H9 (cell line): ENCODE measurements around the gene RORB. TPM values are rescaled to one million over a fixed set of nuclear protein-coding genes. Genes with fewer than 3 reads are reported as not detected.

Source experiments
- DNase-seq: peaks from one replicate; pipeline ENCODE4 v3.0.0-alpha.2; 2017
- H2AFZ ChIP-seq: one replicate; pipeline ENCODE4 v1.6.1; 2013; ENCODE audit warnings: mild to moderate bottlenecking, low read length, control low read depth, moderate library complexity
- H2AK5ac ChIP-seq: 2 replicates; pipeline ENCODE4 v1.6.1; 2013; ENCODE audit warnings: low read length, control low read depth, mixed read lengths; ENCODE audit not compliant: insufficient read length
- H2BK120ac ChIP-seq: one replicate; pipeline ENCODE4 v1.6.1; 2013; ENCODE audit warnings: low read depth, mild to moderate bottlenecking, low read length, control low read depth, inconsistent platforms; ENCODE audit not compliant: poor library complexity, severe bottlenecking
- H2BK12ac ChIP-seq: 2 replicates; pipeline ENCODE4 v1.6.1; 2013; ENCODE audit warnings: low read length, control low read depth, mixed read lengths, low read depth; ENCODE audit not compliant: insufficient read length
- H2BK15ac ChIP-seq: 2 replicates; pipeline ENCODE4 v1.6.1; 2013; ENCODE audit warnings: low read depth, low read length, control low read depth
- H2BK20ac ChIP-seq: one replicate; pipeline ENCODE4 v1.6.1; 2013; ENCODE audit warnings: low read depth, mild to moderate bottlenecking, low read length, control low read depth, inconsistent platforms; ENCODE audit not compliant: poor library complexity, severe bottlenecking
- H2BK5ac ChIP-seq: 2 replicates; pipeline ENCODE4 v1.6.1; 2013; ENCODE audit warnings: low read length, control low read depth, mixed read lengths; ENCODE audit not compliant: insufficient read length
- H3K14ac ChIP-seq: 2 replicates; pipeline ENCODE4 v1.6.1; 2013; ENCODE audit warnings: low read length, control low read depth; ENCODE audit not compliant: insufficient read depth
- H3K18ac ChIP-seq: 2 replicates; pipeline ENCODE4 v1.6.1; 2013; ENCODE audit warnings: low read depth, mild to moderate bottlenecking, mixed read lengths, low read length, control low read depth; ENCODE audit not compliant: insufficient read length
- H3K23ac ChIP-seq: 2 replicates; pipeline ENCODE4 v1.6.1; 2013; ENCODE audit warnings: low read length, control low read depth, mixed read lengths, low read depth; ENCODE audit not compliant: insufficient read length
- H3K23me2 ChIP-seq: 2 replicates; pipeline ENCODE4 v1.6.1; 2013; ENCODE audit warnings: low read depth, mild to moderate bottlenecking, mixed read lengths, low read length, control low read depth; ENCODE audit not compliant: insufficient read length, poor library complexity, severe bottlenecking
- H3K27ac ChIP-seq: 2 replicates; pipeline ENCODE4 v1.5.1; 2013; ENCODE audit warnings: low read length, control low read depth, mixed read lengths, low read depth; ENCODE audit not compliant: insufficient read length
- H3K27me3 ChIP-seq: 2 replicates; pipeline ENCODE4 v1.6.1; 2013; ENCODE audit warnings: low read length, control low read depth, inconsistent platforms; ENCODE audit not compliant: insufficient read depth
- H3K4ac ChIP-seq: 2 replicates; pipeline ENCODE4 v1.6.1; 2013; ENCODE audit warnings: low read depth, mild to moderate bottlenecking, control low read depth, inconsistent platforms, low read length, moderate library complexity
- H3K4me1 ChIP-seq: 2 replicates; pipeline ENCODE4 v1.6.1; 2013; ENCODE audit warnings: low read length, control low read depth, inconsistent platforms; ENCODE audit not compliant: insufficient read depth
- H3K4me2 ChIP-seq: 2 replicates; pipeline ENCODE4 v1.6.1; 2013; ENCODE audit warnings: low read length, control low read depth, mixed read lengths; ENCODE audit not compliant: insufficient read length, insufficient read depth
- H3K56ac ChIP-seq: 2 replicates; pipeline ENCODE4 v1.6.1; 2013; ENCODE audit warnings: low read depth, mild to moderate bottlenecking, mixed read lengths, low read length, control low read depth; ENCODE audit not compliant: insufficient read length
- H3K79me1 ChIP-seq: 2 replicates; pipeline ENCODE4 v1.6.1; 2013; ENCODE audit warnings: low read depth, mild to moderate bottlenecking, moderate library complexity, low read length, control low read depth, inconsistent platforms; ENCODE audit not compliant: insufficient read depth, poor library complexity, severe bottlenecking
- H3K79me2 ChIP-seq: 2 replicates; pipeline ENCODE4 v1.6.1; 2013; ENCODE audit warnings: low read length, control low read depth, inconsistent platforms; ENCODE audit not compliant: insufficient read depth
- H3K9ac ChIP-seq: 2 replicates; pipeline ENCODE4 v1.6.1; 2013; ENCODE audit warnings: low read length, control low read depth, mixed read lengths; ENCODE audit not compliant: insufficient read length; ENCODE audit errors: extremely low read depth
- H3K9me3 ChIP-seq: one replicate; pipeline ENCODE4 v1.6.1; 2013; ENCODE audit warnings: low read depth, low read length, inconsistent platforms; ENCODE audit not compliant: control insufficient read depth
- H3T11ph ChIP-seq: one replicate; pipeline ENCODE4 v1.6.1; 2013; ENCODE audit warnings: mild to moderate bottlenecking, low read length, control low read depth, inconsistent platforms
- H4K20me1 ChIP-seq: one replicate; pipeline ENCODE4 v1.6.1; 2013; ENCODE audit not compliant: control insufficient read depth, insufficient read length, insufficient read depth
- H4K5ac ChIP-seq: 2 replicates; pipeline ENCODE4 v1.6.1; 2013; ENCODE audit warnings: low read depth, mild to moderate bottlenecking, mixed read lengths, low read length, control low read depth; ENCODE audit not compliant: insufficient read length
- H4K8ac ChIP-seq: replicated peaks from 2 replicates; pipeline ENCODE4 v1.6.1; 2013; ENCODE audit warnings: low read length, control low read depth, mixed read lengths, low read depth; ENCODE audit not compliant: insufficient read length
- H4K91ac ChIP-seq: 2 replicates; pipeline ENCODE4 v1.6.1; 2013; ENCODE audit warnings: low read depth, mild to moderate bottlenecking, moderate library complexity, mixed read lengths, low read length, control low read depth; ENCODE audit not compliant: insufficient read length
- H3K27ac Mint-ChIP-seq, 3 experiments: 2 replicates in 2 of 3; 3 replicates in 1 of 3; pipeline ENCODE4 v1.8.0; 2020 to 2021; ENCODE audit warnings: mixed read lengths in 3 of 3, mild to moderate bottlenecking in 1 of 3, moderate library complexity in 1 of 3
- H3K27me3 Mint-ChIP-seq: 2 replicates; pipeline ENCODE4 v1.8.0; 2021; ENCODE audit warnings: low read depth, mild to moderate bottlenecking, moderate library complexity, mixed read lengths
- H3K36me3 Mint-ChIP-seq, 3 experiments: 2 replicates in 2 of 3; 3 replicates in 1 of 3; pipeline ENCODE4 v1.8.0; 2020 to 2021; ENCODE audit warnings: low read depth in 3 of 3, mixed read lengths in 3 of 3; ENCODE audit not compliant: insufficient read depth in 1 of 3
- H3K4me1 Mint-ChIP-seq, 2 experiments: 2 replicates each; pipeline ENCODE4 v1.8.0; 2020; ENCODE audit warnings: mixed read lengths in 2 of 2
- H3K4me3 Mint-ChIP-seq, 2 experiments: 2 replicates in 1 of 2; 3 replicates in 1 of 2; pipeline ENCODE4 v1.8.0; 2020 to 2021; ENCODE audit warnings: mild to moderate bottlenecking in 2 of 2, mixed read lengths in 2 of 2, moderate library complexity in 1 of 2
- H3K9me3 Mint-ChIP-seq, 2 experiments: 2 replicates in 1 of 2; 3 replicates in 1 of 2; pipeline ENCODE4 v1.8.0; 2020; ENCODE audit warnings: mild to moderate bottlenecking in 2 of 2, mixed read lengths in 2 of 2, moderate library complexity in 1 of 2
- WGBS: extraction: QIAGEN DNeasy Blood & Tissue Kit; methylation state at CpG from one replicate; pipeline ENCODE4 v1.1.7; 2013; ENCODE audit warnings: missing lambda C conversion rate, low lambda C conversion rate, mixed read lengths; ENCODE audit not compliant: insufficient read length; ENCODE audit errors: extremely low coverage; 5-methylcytosine and 5-hydroxymethylcytosine counted together
- total RNA-seq: library from RNA; stranded (reverse); gene quantifications from 2 replicates; pipeline ENCODE4 v1.2.1, GENCODE V29; 2021
- TF ChIP-seq, protein P1 (sequence below): fragments of 200-600 bp; sonication (generic); conservative IDR thresholded peaks from 3 replicates; pipeline ENCODE4 v1.8.0; 2021; ENCODE audit warnings: antibody characterized with exemption, mild to moderate bottlenecking

Gene RORB
- total RNA-seq, 1 experiment from 2014 or later, result 0.31 TPM

DNA sequence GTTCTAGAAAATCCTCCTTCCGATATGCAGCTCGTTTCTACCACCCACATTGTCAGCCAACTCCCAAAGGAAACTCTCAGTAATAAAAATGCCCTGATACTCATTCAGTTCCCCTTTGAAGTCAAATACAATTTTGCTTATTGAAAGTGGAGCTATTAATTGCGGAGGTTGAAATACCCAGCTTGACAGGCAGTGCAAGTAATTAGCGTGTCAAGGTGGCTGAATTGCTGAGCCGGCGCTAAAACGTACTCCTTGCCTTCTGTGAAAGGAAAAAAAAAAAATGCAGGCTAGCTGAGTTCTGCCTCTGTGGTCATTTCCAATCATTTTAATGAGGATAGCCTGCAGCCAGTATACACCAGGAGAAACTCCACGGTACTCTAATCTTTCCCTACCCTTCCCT lies 165.5 kb downstream of the RORB start:
- H2BK5ac ChIP-seq, result no peak overlapping the region
- H3K27me3 ChIP-seq, result no peaks in the 10 kb centered on the region
- H3K56ac ChIP-seq, result no peak overlapping the region
- H2BK20ac ChIP-seq, result no peak overlapping the region
- no peaks in the 10 kb centered on the region for H3K79me2 ChIP-seq
- DNase-seq, result no peak
- Mint-ChIP-seq H3K4me1 (no peaks in the 10 kb centered on the region), H3K9me3 (no peaks in the 10 kb centered on the region), H3K27me3 (no peaks in the 10 kb centered on the region), H3K4me3 (no peak overlapping the region), H3K27ac (no peak overlapping the region), H3K36me3 (no peaks in the 10 kb centered on the region)
- H2AFZ ChIP-seq, result no peak overlapping the region
- no peak overlapping the region for H3K23ac ChIP-seq
- H3K27ac ChIP-seq, result no peak overlapping the region
- H2AK5ac ChIP-seq, result no peak overlapping the region
- no peak overlapping the region for H2BK120ac ChIP-seq
- TF ChIP-seq, protein P1, sequence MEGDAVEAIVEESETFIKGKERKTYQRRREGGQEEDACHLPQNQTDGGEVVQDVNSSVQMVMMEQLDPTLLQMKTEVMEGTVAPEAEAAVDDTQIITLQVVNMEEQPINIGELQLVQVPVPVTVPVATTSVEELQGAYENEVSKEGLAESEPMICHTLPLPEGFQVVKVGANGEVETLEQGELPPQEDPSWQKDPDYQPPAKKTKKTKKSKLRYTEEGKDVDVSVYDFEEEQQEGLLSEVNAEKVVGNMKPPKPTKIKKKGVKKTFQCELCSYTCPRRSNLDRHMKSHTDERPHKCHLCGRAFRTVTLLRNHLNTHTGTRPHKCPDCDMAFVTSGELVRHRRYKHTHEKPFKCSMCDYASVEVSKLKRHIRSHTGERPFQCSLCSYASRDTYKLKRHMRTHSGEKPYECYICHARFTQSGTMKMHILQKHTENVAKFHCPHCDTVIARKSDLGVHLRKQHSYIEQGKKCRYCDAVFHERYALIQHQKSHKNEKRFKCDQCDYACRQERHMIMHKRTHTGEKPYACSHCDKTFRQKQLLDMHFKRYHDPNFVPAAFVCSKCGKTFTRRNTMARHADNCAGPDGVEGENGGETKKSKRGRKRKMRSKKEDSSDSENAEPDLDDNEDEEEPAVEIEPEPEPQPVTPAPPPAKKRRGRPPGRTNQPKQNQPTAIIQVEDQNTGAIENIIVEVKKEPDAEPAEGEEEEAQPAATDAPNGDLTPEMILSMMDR, result no peak
- H4K91ac ChIP-seq, result no peak overlapping the region
- no peak overlapping the region for H3T11ph ChIP-seq
- no peak overlapping the region for H4K5ac ChIP-seq
- H3K23me2 ChIP-seq, result no peaks in the 10 kb centered on the region
- no peak overlapping the region for H3K4ac ChIP-seq
- H3K9me3 ChIP-seq, result no peaks in the 10 kb centered on the region
- H4K8ac ChIP-seq, result no peak overlapping the region
- H3K14ac ChIP-seq, result no peak overlapping the region
- no peak overlapping the region for H2BK12ac ChIP-seq
- no CpG with 5 or more reads among the region's 8 CpGs for WGBS
- no peaks in the 10 kb centered on the region for H4K20me1 ChIP-seq
- no peaks in the 10 kb centered on the region for H3K79me1 ChIP-seq
- H2BK15ac ChIP-seq, result no peak overlapping the region
- H3K18ac ChIP-seq, result no peak overlapping the region
- no peak overlapping the region for H3K9ac ChIP-seq
- no peaks in the 10 kb centered on the region for H3K4me1 ChIP-seq
- H3K4me2 ChIP-seq, result no peak overlapping the region
